Measurements from ENCODE around the gene ARHGDIG. TPM values are rescaled to one million over a fixed set of nuclear protein-coding genes. Genes with fewer than 3 reads are reported as not detected.

Gene ARHGDIG
- total RNA-seq, 2 experiments from 2014 or later = not detected

DNA sequence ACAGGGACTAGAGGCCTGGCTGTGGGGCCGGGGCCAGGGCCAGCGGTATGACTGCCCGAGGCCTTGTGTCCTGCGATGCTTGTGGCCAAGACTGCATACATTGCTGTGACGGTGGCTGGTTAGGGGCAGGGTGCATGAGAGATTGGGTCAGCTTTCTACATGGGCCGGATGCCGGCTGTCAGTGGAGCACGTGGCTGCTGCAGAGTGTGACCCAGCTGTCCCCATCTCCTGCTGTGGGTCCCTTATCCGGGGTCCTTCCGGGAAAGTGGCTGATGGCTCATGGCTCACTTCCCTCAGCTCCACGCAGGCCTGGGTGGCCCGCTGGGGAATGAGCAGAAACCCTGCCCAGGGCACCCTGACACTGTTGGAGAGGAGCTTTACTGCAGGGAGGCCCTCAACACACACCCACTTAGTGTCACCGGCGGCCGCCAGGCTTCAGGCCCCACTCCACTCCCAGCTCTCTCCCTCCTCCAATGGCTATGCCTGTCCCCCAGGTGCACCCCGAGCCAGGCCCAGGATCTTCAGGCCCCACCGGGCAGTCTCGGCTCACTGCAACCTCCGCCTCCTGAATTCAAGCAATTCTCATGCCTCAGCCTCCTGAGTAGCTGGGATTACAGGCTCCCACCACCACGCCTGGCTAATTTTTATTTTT, 3.8 kb upstream of the ARHGDIG start:
- ChIA-PET POLR2A (no interaction called here), CTCF (interaction anchor here (1.0 kb wide), 1 partner anchor 86 kb away, joined by 3 read pairs; no protein-coding TSS in a partner anchor)

DNA sequence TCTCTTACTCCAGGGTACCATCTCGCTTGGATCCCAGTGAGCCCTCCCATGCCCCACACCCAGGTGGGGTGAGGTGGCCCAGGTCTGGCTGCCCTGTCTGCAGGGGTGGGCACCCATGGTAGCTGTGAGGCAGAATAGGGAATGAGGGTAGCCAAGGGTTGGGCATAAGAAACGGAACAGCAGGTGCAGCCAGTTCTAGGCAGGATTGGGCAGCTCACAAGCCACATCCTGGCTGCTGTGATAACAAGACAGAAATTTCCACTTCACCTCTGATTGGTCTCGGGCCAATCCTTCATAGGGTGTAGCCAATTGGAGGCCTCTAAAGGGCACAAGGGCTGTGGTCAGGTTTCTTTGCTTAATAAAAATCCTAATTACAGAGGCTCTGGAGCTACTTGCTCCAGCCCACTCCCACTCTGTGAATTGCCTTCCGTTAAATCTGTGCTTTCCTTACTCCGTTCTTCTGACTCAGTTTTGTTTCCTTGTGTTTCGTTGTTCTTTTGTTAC, 1.5 kb upstream of the ARHGDIG start:
- CTCF ChIA-PET = interaction anchor here (0.9 kb wide), 1 partner anchor 44 kb away, joined by 3 read pairs; the partner anchor contains the start of gene FAM234A
- POLR2A ChIA-PET = no interaction called here

DNA sequence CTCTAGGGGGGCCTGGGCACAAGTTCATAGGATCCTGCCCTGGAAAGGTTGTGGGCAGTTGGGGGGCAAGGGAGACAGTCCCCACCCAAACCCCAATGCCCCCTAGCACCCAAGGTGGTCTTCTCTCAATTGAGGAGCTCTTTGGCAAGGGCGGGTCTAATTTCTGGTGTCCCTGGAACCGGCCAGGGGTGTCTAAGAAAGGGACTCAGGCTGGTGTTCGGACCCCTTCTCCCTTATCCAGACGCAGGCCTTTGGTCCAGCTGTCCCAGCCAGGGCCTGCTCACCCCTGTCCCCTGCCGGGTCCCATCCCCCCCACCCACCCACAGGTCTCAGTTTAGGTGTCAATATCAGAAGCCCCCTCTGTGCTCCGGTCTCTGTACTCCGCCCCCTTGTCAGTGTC, 860 bp upstream of the ARHGDIG start:
- CTCF ChIA-PET = no interaction called here

DNA sequence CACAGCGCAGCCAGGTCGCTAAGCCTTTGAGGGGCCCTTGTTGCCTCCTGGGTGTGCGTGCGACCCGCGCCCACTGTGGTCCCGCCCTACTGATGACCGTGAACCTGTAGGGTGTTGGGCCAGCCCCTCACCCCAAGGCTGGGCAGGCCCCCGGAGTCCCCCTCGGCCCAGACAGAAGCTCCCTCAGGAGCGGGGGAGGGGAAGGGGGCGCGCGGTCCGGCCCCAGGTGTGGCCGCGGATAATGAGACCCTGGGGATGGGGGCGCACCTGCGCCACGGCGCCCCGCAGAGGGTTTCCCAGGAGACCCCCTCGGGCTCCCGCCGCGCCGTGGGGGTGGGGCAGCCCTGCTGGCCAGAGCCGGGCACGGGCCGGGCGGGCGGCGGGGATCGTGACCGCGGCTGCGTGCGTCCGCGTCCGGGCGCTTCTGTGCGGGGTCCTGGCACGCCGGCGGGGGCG, 358 bp upstream of the ARHGDIG start:
- CTCF ChIA-PET = no interaction called here
- POLR2A ChIA-PET = interaction anchor here (0.6 kb wide), 1 partner anchor 40 kb away, joined by 4 read pairs; no protein-coding TSS in a partner anchor

More for the DNA sequence above, 860 bp upstream of the ARHGDIG start:
- POLR2A ChIA-PET = interaction anchor here (0.6 kb wide), 1 partner anchor 39 kb away, joined by 4 read pairs; no protein-coding TSS in a partner anchor

DNA sequence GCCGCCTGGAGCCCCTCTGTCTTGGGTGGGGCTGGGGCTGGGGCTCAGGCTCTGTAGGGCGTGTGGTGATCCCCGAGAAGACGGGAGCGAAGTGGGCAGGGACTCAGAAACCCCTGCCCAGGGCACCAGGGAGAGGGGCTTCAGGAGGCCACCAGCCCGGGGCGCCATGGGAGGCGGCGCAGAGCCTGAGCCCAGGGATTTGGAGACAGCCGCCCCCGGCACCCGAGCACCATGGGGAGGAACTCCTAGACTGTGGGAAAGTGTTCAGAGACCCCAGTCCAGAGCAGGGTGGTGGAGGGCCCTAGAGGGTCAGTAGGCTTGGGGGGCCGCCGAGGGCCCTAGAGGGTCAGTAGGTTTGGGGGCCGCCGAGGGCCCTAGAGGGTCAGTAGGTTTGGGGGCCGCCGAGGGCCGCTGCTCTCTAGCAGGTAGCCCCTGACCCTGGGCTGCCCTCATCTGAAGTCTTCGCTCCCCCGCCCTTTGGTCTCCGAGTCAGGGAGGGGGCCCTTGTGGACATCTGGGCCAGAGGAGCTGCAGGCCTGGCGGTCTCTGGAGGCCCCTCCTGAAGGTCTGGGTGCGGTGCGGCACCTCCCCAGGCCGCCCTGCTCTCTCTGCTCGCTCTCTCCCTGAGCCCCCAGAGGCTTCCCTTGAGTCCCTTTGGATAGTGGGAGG, 734 bp downstream of the ARHGDIG start:
- POLR2A ChIA-PET = no interaction called here
- CTCF ChIA-PET = no interaction called here

DNA sequence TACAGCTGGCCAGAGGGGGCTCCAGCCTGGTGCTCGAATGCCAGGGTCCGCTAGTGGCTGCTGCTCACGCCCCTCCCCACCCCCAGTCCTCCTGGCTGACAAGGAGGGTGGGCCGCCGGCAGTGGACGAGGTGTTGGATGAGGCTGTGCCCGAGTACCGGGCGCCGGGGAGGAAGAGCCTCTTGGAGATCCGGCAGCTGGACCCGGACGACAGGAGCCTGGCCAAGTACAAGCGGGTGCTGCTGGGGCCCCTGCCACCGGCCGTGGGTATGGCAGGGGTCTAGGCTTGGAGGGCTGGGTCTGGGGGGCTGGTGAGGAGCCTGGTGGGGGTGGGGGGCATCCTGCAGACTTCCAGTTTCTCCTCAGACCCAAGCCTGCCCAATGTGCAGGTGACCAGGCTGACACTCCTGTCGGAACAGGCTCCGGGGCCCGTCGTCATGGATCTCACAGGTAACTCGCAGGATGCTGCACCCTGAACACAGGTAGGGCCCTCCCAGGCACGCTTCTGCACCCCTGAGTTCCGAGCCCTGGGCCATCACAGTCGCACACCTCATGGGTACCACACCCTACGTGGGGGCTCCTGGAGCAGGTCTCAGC, 1.4 kb downstream of the ARHGDIG start:
- POLR2A ChIA-PET = no interaction called here
- CTCF ChIA-PET = no interaction called here

DNA sequence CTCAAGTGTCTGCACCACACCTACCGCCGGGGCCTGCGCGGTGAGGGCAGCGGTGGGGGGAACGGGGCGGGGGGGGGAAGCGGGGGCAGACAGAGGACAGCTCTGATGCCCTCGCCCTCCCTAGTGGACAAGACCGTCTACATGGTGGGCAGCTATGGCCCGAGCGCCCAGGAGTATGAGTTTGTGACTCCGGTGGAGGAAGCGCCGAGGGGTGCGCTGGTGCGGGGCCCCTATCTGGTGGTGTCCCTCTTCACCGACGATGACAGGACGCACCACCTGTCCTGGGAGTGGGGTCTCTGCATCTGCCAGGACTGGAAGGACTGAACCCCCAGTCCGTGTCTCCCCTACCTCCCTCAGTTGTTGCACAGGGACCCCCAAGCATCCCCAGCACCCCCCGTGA, 2.1 kb downstream of the ARHGDIG start:
- CTCF ChIA-PET = no interaction called here

DNA sequence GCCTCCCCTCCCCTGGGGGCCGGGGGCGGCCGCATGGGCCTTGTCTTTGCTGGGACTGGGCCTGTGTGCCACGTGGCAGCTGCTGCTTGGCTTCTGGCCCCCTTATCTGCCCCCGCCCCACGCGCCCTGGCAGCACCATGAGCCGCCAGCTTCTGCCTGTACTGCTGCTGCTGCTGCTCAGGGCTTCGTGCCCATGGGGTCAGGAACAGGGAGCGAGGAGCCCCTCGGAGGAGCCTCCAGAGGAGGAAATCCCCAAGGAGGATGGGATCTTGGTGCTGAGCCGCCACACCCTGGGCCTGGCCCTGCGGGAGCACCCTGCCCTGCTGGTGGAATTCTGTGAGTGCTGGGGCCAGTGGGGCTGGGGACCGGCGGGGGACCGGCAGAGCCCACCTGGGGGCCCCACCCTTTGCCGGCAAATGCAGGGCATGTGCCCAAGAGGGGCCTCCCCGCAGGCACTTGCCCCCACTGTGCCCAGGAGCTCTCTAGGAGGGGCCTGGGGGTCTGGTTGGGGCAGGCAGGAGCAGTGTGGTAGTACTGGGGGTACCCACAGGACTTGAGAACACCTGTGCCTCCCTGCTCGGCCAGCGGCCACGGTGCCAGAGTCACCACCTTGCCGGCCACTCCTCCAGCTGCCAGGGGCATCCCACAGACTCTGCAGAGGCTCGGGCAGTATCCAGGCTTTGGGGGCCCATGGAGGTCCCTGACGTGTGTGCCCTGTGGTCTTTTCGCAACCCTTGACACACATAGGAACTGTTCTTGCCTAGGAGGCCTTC, 2.8 kb downstream of the ARHGDIG start, which contains the start of gene PDIA2:
Gene PDIA2, plus strand, starts transcription at position 132 of the 773 bp plus-strand sequence. Its CDS starts 6 bp downstream, at position 138.
- CTCF ChIA-PET = no interaction called here
- POLR2A ChIA-PET = no interaction called here

More for the DNA sequence above, 2.1 kb downstream of the ARHGDIG start:
- POLR2A ChIA-PET = no interaction called here

DNA sequence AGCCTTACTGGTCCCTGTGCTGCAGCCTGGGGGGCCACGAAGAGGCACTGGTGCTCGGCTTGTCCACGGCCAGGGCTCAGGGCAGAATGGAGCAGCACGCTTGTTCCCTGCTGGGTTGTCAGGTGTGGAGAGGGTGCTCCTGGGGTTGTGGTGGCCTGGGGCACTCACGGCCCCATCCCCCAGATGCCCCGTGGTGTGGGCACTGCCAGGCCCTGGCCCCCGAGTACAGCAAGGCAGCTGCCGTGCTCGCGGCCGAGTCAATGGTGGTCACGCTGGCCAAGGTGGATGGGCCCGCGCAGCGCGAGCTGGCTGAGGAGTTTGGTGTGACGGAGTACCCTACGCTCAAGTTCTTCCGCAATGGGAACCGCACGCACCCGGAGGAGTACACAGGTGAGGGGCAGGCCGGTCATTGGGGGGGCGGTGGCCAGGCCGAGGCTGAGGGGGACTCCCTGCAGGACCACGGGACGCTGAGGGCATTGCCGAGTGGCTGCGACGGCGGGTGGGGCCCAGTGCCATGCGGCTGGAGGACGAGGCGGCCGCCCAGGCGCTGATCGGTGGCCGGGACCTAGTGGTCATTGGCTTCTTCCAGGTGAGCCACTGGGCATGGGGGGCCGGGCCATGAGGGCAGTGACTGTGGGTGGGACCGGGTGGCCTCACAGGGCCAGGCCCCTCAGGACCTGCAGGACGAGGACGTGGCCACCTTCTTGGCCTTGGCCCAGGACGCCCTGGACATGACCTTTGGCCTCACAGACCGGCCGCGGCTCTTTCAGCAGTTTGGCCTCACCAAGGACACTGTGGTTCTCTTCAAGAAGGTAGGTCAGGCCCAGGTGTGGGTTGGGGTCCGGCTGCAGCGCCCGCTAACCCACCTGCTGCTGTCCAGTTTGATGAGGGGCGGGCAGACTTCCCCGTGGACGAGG, 4.1 kb downstream of the ARHGDIG start:
- CTCF ChIA-PET = no interaction called here

DNA sequence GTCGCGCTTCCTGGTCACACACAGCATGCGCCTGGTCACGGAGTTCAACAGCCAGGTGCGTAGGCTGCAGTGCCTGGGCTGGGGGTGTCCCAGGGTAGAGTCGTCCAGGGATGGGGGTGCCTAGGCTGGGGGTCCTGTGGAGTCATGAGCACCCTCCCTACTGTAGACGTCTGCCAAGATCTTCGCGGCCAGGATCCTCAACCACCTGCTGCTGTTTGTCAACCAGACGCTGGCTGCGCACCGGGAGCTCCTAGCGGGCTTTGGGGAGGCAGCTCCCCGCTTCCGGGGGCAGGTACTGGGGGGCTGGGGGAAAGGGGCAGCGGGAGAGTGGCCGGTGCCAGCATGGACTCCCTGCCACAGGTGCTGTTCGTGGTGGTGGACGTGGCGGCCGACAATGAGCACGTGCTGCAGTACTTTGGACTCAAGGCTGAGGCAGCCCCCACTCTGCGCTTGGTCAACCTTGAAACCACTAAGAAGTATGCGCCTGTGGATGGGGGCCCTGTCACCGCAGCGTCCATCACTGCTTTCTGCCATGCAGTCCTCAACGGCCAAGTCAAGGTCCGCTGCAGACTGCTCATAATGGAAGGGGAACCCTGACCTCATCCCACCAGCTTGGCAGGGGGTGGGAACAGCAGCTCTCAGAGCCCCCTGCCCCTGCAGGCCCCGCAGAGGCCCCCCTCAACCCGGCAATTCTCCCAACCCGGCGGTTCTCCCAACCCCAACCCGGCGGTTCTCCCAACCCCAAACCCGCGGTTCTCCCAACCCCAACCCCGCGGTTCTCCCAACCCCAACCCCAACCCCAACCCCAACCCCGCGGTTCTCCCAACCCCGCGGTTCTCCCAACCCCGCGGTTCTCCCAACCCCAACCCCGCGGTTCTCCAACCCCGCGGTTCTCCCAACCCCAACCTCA, 5.0 kb downstream of the ARHGDIG start:
- ChIA-PET CTCF (no interaction called here), POLR2A (no interaction called here)

More for the DNA sequence above, 4.1 kb downstream of the ARHGDIG start:
- POLR2A ChIA-PET = no interaction called here

DNA sequence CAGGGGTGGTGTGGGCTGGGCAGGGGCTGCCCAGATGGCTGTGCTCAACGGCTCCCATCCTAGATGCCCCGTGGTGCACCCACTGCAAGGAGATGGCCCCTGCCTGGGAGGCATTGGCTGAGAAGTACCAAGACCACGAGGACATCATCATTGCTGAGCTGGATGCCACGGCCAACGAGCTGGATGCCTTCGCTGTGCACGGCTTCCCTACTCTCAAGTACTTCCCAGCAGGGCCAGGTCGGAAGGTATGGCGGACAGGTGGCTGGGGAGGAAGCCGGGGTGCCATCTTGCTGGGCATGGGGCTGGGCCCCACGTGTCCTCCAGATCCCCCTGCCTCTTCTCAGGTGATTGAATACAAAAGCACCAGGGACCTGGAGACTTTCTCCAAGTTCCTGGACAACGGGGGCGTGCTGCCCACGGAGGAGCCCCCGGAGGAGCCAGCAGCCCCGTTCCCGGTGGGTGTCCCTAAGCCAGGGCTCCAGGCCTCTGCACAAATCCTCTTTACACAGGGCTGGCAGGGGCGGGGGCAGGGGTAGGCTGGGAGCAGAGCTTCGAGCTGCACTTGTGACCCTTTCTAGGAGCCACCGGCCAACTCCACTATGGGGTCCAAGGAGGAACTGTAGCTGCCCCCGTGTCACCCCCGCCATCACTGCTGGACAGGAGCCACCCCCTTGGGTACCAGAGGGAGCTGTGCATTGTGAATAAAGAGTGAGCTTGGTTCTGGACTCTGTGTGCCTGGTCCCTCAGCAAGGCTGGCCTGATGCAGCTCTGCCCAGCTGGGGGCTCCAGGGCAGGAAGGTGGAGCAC, 6.3 kb downstream of the ARHGDIG start:
- ChIA-PET POLR2A (interaction anchor here (0.6 kb wide), 1 partner anchor 97 kb away, joined by 5 read pairs; no protein-coding TSS in a partner anchor), CTCF (no interaction called here)

DNA sequence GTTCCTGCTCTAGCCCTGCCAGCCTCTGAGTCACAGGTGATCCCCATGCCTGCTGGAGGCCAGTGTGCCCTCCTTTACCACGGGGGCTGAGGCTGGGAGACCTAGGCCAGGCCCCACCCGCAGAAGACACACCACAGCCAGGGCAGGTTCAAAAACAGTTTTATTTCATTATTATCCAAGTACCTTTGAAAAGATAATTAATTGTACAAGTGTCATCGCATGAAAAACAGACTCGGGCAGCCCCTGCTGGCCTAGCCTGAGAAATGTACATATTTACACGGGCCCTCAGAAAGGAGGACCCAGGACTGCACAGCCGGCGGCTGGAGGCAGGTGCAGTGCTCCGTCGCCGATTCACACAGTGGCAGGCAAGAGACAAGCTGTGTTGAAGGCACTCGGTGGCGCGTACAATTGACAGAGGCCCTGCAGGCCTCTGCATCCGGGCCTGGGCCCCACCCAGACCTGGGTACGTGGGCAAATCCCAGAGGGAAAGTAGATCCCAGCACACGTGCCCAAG, 7.0 kb downstream of the ARHGDIG start:
- ChIA-PET POLR2A (interaction anchor here (0.6 kb wide), 1 partner anchor 96 kb away, joined by 5 read pairs; no protein-coding TSS in a partner anchor), CTCF (no interaction called here)

DNA sequence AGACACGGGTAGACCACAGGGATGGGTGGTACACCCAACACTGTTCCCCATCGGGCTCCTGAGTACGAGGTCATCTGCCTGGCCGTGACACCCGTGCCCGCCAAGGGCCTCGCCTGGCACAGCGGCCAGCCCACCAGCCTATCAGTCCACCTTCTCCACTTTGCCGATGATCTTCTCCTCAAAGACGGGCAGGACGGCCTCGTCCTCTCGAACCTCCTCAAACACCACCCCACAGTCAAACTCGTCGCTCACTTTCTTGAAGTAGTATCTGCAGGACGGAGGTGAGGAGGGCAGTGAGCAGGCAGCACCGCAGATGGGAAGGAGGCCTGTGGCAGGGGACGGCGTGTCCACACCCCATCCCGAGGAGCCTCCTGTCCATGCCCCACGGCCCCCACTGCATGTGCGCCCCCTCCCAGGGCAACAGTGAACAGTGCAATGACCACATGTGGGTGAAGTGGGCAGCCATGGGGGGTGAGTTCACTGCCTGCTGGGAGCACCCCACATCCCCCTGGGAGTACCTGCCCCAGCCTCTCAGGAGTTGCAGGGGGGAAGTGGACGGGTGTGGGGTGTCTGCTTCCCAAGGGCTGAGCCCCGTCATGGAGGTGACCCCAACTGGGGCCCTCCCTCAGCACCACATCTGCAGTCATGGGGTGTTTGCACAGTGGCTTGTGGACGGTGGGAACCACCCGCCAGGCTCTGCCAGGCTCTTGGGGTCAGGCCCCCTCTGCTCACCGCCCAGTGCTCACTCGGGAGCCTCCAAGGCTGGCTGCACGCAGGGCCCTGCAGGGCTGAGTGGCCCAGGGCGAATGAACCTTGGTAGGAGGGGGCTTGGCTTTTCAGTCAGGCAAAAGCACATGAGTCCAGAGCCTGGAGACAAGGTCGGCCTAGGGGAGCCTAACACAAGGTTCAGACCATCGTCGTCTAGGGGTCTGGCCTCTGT, 7.9 kb downstream of the ARHGDIG start:
- CTCF ChIA-PET = no interaction called here
- POLR2A ChIA-PET = no interaction called here

DNA sequence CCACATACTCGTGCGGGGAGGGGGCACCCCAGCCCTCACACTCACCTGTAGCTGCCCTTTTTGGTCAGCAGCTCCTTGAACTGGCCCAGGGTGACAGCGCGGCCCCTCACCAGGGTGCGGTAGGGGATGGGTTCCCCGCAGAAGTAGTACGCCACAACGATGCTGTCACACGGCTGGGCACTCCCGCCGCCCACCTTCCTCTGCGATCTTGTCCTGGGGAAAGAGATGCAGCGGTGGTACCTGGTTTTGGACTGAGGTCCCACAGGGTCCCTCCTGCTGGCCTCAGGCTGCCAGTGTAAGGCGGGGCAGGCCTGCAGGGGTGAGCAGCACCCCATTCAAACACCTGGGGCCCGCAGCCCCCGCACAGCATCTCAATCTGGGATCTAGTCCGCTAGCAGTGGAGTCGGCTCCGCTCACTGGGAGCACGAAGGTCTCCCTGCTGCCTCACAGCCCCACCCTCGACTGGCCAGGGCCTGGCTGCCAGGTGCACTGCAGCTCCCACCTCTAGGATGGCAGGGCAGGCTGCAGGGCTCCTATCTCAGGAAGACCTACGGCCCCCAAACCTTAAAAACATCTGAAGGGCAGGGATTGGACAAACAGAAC, 9.1 kb downstream of the ARHGDIG start:
- ChIA-PET CTCF (no interaction called here), POLR2A (interaction anchor here (0.7 kb wide), 1 partner anchor 347 kb away, joined by 5 read pairs; no protein-coding TSS in a partner anchor)

DNA sequence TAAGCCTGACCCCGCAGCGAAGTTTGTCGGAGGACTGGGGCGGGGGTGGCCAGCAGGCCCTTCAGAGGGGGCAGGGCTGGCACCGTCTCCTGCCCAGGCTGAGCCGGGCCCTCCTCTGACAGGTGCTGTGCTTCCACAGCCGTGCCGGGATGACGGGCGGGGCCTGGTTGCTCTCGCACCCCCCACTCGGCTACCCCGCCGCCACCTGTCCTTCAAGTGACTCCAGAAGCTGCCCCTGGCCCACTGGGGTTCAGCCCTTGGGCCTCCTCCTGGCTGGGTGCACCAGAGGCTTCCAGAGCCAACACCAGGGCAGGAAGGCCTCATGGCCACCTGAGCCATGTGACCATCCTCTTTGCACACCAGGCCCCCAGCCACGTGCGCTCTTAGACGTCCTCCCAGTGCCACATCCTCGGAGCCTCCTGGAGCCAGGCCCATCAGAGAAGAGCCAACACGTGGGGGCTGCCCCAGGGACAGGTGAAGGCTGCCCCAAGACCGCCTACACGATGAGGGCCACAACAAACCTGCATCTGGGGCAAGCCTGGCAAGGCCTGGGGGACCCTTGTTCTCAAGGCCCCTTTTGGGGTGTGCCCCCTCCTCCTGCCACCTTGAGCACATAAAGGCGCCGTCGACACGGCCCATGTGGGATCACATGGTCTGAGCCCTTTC, 9.8 kb downstream of the ARHGDIG start:
- POLR2A ChIA-PET = no interaction called here
- CTCF ChIA-PET = no interaction called here
